ENCODE data around the gene WWC2.

GRCh38 chr4:183098723-183099536, at the start of gene WWC2:
- TF ChIP-seq CTCF (conservative IDR thresholded peaks at IDR 0.05; ENCODE audit: low read depth in 2 of 2), result 0 out of 4 replicates have a peak, but pooled peaks of 1 of the 2 experiments have one; percentile 0
- TF ChIP-seq STAT1 (IDR thresholded peaks at IDR 0.05; ENCODE audit: unreplicated experiment), result no peak
